CD4-positive, alpha-beta T cell treated with Interleukin-4 for 1 hour (primary cell): Measurements from ENCODE around the gene MYLIP.

Source experiments
- DNase-seq, 2 donors: peaks; one replicate each; pipeline ENCODE4 v3.0.0-alpha.2; 2020 to 2022

The MYLIP gene

GRCh38 chr6:16108921-16109658 is 19.8 kb upstream of the MYLIP start:
- DNase-seq, result no peak

GRCh38 chr6:16109659-16110305 is 19.1 kb upstream of the MYLIP start:
- DNase-seq, result no peak

- DNase-seq, result no peak
Observed at GRCh38 chr6:16118825-16119224, 10.1 kb upstream of the MYLIP start.

- no peak for DNase-seq
Observed at GRCh38 chr6:16121339-16121738, 7.5 kb upstream of the MYLIP start.

- no peak for DNase-seq
Observed at GRCh38 chr6:16122197-16122596, 6.7 kb upstream of the MYLIP start.

- no peak for DNase-seq
Observed at GRCh38 chr6:16124198-16125180, 4.4 kb upstream of the MYLIP start.

GRCh38 chr6:16126056-16126455 is 2.8 kb upstream of the MYLIP start:
- DNase-seq, result no peak

- no peak for DNase-seq
Observed at GRCh38 chr6:16126861-16127260, 2.0 kb upstream of the MYLIP start.

- DNase-seq, result no peak
Observed at GRCh38 chr6:16127471-16127870, 1.4 kb upstream of the MYLIP start.

GRCh38 chr6:16129623-16130401 is 926 bp downstream of the MYLIP start:
- DNase-seq, result peak in 1 of 2 donors; percentile 44

GRCh38 chr6:16130437-16130891 is 1.6 kb downstream of the MYLIP start:
- peak in 1 of 2 donors; percentile 32 for DNase-seq

- peak; percentile 73 to 86 for DNase-seq
Observed at GRCh38 chr6:16130932-16131387, 2.1 kb downstream of the MYLIP start.

- DNase-seq, result no peak
Observed at GRCh38 chr6:16132909-16133308, 4.0 kb downstream of the MYLIP start.

- no peak for DNase-seq
Observed at GRCh38 chr6:16134430-16134829, 5.5 kb downstream of the MYLIP start.

- DNase-seq, result no peak
Observed at GRCh38 chr6:16135066-16135465, 6.2 kb downstream of the MYLIP start.

- DNase-seq, result peak; percentile 32 to 76
Observed at GRCh38 chr6:16136091-16136490, 7.2 kb downstream of the MYLIP start.

GRCh38 chr6:16136621-16137450 is 8.0 kb downstream of the MYLIP start:
- peak; percentile 40 to 60 for DNase-seq

- no peak for DNase-seq
Observed at GRCh38 chr6:16137451-16137801, 8.5 kb downstream of the MYLIP start.

GRCh38 chr6:16139556-16139955 is 10.7 kb downstream of the MYLIP start:
- no peak for DNase-seq

GRCh38 chr6:16140607-16141006 is 11.7 kb downstream of the MYLIP start:
- no peak for DNase-seq

- DNase-seq, result no peak
Observed at GRCh38 chr6:16141514-16141913, 12.6 kb downstream of the MYLIP start.
